Activated CD4-positive, alpha-beta T cell treated with anti-CD3 and anti-CD28 coated beads for 48 hours (primary cell): ENCODE data around the gene TMX4.
"Not testable (repeated sequence)": the region's sequence is repeated elsewhere in the genome, so short reads cannot be mapped to it uniquely, and the experiment has no call there.

Experiments used
- DNase-seq: peaks from one replicate; pipeline ENCODE4 v3.0.0-alpha.2; 2020

The TMX4 gene

DNA sequence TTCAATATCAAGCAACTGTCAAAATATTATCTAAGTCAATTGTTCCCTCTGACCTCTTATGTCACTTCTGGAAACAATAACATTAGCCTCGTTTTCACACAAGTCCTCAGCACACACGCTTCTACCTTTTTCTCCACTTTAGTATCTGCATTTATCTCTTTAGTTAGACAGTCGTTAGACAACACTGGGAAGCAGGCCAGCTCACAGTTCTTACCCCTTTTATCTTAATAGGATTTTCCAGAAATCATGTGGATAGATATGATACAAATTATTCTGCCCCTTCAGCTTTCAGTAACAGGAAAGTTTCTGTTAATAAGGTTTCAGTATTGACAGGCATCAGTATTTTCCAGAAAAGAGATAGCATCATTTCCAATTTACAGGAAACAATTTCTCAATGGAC lies 53.4 kb downstream of the TMX4 start:
- DNase-seq: no peak

DNA sequence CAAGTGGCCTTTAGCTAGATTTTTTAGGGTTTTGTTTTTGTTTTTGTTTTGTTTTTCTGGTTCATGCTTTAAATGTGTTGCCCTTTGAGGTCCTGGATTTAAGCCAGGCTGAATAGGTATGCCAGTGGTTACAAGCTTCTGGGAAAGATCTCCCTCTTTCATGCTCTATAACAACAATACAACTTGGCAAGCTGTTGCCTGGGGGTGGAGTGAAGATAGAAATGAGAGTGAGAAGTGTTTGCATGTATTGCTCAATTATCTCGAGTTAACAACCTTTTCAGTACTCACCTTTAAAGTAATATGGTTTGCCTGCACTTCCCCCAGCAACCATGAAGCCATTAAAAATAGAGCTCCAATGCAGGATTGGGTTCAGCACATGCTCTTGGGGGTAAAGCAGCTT lies 60.1 kb downstream of the TMX4 start:
- no peak for DNase-seq

DNA sequence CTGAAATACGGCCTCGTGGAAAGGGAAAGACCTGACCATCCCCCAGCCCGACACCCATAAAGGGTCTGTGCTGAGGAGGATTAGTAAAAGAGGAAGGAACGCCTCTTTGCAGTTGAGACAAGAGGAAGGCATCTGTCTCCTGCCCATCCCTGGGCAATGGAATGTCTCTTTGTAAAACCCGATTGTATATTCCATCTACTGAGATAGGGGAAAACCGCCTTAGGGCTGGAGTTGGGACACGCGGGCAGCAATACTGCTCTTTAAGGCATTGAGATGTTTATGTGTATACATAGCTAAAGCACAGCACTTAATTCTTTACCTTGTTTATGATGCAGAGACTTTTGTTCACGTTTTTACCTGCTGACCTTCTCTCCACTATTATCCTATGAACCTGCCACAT lies 63.0 kb downstream of the TMX4 start:
- not testable (repeated sequence) for DNase-seq

DNA sequence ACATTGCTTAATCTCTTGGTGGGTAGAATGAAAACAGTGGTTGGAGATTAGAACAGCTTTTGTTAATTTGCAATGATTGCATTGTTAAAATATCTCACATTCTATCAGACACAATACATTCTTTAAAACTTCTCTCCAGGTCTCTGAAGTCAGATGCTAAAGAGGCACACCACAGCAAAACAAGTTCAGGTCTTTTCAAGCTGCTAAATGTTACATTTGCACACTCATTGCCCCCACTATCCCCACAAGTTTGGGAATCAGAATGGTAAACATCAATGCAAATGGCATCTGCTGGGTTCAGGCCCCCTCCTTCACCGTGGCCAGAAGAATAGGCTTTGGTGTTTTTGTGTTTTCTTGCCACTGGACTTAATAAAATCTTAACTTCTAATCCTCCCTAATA lies 69.2 kb downstream of the TMX4 start:
- no peak for DNase-seq

DNA sequence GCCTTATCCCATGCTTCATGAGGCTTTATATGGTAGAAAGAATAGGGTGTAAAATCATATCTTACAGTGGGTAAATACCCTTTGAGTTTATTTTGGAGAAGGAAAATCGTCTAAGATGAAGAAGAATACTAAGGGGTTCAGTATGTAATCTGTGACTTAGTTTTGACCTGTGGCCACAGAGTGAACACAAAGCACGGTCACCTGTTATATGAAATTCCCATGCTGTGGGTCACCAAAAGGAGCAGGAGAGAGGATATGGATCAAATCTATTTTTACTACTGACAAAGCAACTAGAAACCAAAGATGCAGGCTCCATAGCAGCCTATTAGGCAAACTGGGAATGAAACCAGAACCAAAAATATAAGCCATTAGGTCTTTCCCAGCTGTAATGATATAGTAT lies 75.7 kb downstream of the TMX4 start:
- no peak for DNase-seq

DNA sequence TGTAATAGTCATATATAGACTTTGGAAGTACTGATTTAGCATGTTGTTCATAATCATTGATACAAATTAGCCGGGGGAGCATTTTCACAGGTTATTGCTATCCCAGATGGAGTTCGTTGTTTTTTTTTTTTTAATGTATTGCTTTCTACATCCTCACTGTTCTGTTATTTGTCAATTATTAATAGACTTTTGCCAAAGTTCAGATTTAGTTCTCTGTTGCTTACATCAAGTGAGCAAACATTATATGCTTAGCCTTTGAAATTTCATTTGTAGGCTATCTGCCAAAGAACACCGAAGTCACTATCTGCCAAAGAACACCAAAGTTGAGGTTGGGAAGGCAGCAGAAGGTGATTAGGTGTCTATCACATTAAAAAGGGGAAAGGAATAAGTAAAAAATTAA lies 79.2 kb downstream of the TMX4 start, which contains the start of gene HAO1:
Gene HAO1, minus strand, starts transcription at position 118 of the 400 bp plus-strand sequence. Its CDS starts 36 bp downstream, at position 82.
- DNase-seq: no peak

DNA sequence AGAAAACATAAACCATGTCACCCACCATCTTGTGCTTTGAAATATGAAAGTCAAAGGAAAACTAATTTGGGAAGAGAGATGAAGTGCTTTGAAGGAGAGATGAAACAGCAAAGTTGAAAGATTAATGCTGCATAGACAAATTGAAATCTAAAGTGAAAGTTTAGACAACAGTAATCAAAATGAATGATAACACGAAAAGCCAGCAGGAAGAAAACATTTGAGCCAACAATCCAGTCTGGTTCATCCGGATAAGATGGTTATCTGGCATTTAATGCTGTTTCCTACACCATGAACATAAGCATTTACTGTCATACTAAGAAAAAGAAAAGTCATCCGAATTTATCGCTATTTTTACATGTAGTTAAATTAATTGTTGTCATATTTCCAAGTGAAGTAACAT lies 79.9 kb downstream of the TMX4 start:
- no peak for DNase-seq

DNA sequence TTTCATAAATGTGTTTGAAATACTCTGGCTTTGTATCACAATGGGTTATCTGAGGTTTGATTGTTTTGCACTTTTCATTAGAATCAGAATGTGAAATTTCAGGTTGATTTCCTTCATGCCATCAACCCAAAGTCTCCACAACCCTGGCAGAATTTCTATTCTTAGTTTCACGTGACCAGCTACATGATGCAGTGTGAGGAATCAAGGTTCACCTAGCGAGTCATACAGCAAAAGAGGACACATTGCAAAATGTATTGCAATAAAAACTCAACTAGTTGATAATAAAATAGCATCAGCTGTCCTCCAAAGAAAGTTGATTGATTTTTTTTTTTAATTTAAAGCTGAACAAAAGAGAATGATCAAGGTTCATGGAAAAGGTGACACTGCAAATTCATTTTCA lies 81.5 kb downstream of the TMX4 start:
- no peak for DNase-seq

DNA sequence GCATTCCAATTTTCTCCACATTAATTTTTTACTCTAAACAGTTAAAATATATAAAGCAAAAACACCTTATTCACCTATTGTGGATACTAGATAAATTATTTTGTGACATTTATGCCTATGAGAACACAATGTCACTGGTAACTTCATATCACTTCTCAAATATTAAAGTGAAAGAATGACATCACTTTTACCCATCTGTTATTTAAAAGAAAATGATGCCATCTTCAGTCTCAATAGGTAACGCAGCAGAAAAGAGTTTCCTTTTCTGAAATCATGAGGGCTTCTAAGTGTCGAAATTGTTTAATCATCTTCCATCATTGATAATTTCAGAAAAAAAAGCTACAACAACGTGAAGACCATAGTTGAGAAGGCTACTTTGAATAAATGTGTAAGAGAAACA lies 82.2 kb downstream of the TMX4 start:
- no peak for DNase-seq

DNA sequence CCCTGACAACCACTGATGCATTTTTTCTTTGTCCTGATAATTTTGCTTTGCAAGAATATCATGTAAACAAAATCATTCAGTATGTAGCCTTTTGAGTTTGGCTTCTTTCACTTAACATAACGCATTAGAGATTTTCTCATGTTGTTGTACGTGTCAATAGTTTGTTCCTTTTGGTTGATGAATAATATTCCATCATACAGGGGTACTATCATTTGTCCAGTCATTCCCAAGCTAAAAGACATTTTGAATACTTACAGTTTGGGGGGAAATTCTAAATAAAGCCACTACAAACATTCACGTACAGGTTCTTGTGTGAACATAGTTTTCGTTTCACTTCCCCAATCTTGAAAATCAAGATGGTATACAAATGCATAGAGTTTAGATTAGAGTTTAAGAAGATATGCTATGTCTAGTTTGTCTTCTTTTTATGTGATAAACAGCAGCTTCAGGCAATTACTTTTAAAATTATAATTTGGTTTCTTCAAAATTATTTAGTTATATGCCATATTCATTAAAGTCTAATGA lies 84.5 kb downstream of the TMX4 start:
- DNase-seq: no peak

DNA sequence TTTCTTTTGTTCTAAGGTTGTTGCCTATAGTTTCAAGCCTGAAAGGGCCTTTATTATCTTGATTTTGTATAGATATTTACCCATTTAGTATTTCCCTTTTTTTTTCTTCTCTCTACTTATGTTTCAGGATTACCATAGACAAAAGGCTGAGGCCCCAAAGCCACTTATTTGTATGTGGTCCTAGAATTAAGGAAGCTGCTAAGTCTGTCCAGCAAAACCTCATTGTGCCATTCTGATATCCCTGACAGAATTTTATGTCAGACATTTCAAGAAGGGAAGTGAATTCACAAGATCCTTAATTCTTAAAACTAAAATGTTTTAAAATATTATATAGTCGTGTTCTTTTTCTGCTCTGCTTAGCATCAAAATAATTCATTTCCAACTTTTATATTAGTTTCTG lies 86.2 kb downstream of the TMX4 start:
- DNase-seq: no peak

DNA sequence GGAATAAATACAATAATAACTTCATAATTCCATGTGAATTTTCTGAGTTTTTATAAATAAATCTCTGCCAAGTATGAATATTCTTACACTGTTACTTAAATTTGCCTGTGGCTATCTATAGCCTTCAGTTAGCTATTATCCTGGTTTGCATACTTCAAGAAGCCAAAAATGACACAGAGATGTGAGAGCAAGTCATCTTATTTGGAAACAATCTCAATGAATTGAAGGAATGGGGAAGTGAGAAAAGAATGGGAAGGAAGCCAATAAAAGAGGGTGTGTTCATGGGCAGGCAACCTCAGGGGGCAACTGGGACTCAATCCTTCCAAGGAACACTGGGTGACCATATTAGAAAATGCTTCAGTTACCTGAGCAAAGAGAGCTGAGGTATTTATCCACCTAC lies 89.2 kb downstream of the TMX4 start:
- DNase-seq: no peak
